Anterior cingulate cortex (tissue), 58 donors: ENCODE measurements around the gene SLC25A38.
"Not testable (repeated sequence)": the region's sequence is repeated elsewhere in the genome, so short reads cannot be mapped to it uniquely, and the experiment has no call there.

ENCODE experiments used
- DNase-seq, 58 donors: peaks; one replicate each; lab custom pipeline; 2025; lab: John Stamatoyannopoulos, UW

Gene SLC25A38

GRCh38 chr3:39383045-39383880 is at the start of gene SLC25A38:
Gene SLC25A38, plus strand, starts transcription at chr3:39383370. Its CDS starts 355 bp downstream, at chr3:39383725.
- no peak for DNase-seq

DNA sequence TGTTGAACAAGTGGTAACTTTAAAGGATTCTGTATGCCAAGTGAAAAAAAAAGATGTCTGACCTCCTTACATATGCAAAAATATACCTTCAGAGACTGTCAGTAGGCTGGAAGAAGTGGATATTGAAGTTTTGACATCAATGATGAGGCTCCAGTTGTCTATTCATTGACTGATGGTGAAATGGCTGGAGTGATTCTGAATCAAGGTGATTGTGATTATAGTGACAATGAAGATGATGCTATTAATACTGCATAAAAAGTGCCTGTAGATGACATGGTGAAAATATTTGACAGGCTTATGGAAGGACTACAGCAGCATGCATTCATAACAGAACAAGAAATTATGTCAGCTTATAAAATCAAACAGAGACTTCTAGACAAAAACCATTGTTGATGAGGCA is 49.6 kb upstream of the SLC25A38 start:
- no peak for DNase-seq

DNA sequence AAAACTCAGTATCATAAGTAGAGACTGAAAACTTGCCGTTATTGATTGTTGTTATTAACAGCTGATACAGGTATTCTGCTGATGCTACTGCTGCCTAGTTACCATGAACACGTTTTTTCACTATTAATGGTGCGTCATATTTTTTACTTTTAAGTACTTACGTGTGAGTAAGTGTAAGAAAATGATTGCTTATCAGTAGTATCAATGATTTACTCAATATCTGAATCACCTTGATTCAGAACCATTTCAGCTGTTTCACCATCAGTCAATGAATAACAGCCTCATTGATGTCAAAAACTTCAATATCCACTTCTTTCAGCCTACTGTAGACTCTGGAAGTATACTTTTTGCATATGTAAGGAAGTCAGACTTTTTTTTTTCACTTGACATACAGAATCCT is 49.0 kb upstream of the SLC25A38 start:
- DNase-seq = no peak

- DNase-seq = no peak
Observed at GRCh38 chr3:39338201-39338600, 45.0 kb upstream of the SLC25A38 start.

DNA sequence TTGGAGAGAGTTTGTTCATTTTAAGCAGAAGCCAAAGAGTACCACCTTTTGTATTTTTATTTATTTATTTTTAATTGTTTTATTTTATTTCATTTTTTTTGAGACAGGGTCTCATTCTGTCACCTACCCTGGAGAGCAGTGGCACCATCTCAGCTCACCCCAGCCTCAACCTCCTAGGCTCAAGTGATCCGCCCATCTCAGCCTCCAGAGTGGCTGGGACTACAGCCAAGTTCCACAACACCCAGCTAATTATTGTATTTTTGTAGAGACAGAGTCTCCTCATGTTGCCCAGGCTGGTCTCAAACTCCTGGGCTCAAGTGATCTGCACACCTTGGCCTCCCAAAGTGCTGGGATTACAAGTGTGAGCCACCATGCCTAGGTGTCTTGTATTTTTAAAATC is 44.1 kb upstream of the SLC25A38 start:
- no peak for DNase-seq

GRCh38 chr3:39343076-39343717 is 40.0 kb upstream of the SLC25A38 start:
- no peak for DNase-seq

DNA sequence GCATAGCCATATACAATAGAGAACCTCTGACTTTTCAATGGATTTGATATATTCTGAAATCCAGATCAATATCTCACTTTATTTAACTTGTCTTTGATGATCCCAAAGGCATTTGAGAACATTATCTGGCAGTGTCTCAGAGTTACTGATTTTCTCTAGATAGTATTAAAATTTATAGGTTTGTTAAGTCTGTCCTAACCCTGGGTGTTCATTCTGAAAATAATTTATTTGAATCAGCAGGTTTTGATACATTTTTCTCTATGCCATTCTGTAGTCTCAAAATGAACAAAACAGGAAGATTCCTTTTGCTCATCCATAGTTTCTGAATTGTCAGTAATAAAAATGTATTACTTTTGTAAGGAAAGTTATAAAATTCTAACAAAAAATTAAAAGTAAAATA is 39.4 kb upstream of the SLC25A38 start:
- DNase-seq = no peak

- DNase-seq = no peak
Observed at GRCh38 chr3:39344746-39345344, 38.3 kb upstream of the SLC25A38 start.

DNA sequence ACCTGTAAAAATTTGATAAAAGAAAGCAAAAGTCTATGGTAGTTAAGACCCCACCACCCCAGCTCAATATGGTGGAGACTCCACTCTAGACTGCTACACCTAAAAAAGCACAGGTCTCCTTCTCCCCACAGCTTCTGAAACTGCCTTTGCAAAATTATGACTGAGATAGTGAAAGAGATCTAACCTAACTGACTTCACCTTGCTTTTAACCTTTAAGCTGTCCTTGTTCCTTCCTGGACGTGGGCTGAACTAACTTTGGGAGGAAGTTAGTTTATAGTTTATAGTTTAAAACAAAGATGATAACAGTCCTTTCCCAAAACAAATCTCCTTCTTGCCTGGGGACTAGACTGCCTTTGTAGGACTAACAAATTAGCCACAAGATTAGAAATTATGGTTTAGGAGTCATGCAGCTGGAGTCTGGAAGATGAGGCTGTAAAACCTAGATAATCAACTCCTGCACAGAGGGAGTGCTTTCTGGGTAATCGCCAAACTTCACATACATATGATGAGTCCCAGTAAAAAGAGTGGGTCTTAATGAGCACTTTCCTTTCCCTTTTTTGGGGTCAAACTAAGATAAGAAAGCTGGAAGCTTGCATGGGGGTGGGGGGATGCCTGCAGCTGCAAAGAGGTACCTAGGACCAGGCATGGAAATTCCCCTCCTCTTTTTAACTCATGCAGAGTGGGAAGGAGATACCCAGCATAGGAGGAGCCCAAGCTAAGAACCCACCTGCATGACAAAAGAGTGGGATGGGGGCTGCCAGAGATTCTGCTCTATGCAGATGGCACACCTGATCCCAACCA is 36.2 kb upstream of the SLC25A38 start:
- no peak for DNase-seq

DNA sequence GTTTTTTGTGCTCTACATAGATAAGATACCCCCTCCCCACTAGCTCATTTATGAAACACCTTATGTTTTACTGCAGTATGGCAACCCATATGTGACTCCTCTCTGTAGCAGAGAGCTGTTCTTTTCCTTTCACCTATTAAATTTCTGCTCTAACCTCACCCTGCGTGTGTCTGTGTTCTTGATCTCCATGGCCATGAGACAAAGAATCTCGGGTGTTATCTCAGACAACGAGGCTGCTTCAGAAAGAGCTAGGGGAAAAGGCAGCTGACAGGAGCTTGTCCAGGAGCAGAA is 35.6 kb upstream of the SLC25A38 start:
- no peak for DNase-seq

DNA sequence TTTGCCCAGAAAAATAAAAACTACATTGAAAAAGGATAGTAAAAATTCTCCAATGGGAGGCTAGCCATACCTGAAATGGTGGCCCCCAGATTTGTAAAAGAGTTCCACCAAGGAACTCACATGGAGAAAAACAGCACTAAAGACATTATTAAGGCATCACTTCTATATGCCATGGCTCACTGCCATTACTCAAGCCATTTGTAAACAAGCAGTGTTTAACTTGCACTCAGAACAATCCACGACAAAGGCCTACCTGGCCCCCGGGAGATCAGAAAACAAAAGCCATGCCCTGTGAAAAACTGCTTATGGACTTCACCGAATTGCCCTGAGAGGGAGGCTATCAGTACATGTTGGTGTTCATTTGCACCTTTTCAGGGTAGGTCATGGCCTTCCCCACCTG is 34.1 kb upstream of the SLC25A38 start:
- no peak for DNase-seq

DNA sequence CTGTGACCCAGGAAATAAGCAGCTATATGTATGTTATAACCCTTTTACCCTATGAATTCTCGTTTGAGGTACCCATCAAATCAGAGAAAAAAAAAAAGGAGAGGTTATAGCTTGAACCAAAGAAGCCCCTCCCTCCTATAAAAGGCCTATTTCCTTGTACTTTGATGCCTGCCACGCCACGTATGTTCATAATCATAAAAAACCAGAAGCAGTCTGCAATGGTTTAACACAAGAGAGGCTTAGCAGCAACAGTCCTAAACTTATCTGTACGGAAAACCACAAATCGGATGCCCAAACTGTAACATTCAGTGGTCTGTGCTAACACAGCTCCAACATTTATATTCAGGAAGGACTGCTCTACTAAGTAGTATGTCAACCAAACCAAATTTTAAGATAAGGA is 32.5 kb upstream of the SLC25A38 start:
- no peak for DNase-seq

DNA sequence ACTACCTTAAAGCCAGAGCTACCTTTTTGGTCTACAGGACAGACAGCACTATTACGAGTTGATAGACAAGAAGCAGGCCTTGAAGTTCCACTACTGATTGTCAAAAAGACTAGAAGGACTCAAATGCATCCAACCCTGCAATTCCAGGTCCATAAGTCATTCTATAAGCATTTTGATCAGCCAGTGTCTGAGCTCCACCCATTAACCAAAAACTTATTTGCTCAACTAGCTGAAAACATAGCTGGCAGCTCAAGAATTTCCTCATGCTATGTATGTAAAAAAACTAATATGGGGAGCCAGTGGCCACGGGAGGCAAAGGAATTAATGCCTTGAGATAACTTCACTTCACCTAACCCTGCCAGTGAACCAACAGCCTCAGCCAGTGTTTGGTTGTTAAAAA is 32.0 kb upstream of the SLC25A38 start:
- DNase-seq = not testable (repeated sequence)

- DNase-seq = not testable (repeated sequence)
Observed at GRCh38 chr3:39353168-39353927, 29.8 kb upstream of the SLC25A38 start.

DNA sequence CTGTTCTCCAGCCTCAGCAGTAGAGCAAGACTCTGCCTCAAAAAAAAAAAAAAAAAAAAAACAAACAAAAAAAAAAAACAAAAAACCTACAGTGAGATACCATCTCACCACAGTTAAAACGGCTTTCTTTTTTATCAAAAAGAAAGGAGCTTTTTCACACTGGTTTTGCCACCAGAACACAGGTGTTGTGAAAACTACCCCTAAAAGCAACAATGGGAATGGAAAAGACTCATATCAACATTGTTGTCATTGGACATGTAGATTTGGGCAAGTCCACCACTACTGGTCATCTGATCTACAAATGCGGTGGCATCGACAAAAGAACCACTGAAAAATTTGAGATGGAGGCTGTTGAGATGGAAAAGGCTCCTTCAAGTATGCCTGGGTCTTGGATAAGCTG is 24.8 kb upstream of the SLC25A38 start:
- no peak for DNase-seq

DNA sequence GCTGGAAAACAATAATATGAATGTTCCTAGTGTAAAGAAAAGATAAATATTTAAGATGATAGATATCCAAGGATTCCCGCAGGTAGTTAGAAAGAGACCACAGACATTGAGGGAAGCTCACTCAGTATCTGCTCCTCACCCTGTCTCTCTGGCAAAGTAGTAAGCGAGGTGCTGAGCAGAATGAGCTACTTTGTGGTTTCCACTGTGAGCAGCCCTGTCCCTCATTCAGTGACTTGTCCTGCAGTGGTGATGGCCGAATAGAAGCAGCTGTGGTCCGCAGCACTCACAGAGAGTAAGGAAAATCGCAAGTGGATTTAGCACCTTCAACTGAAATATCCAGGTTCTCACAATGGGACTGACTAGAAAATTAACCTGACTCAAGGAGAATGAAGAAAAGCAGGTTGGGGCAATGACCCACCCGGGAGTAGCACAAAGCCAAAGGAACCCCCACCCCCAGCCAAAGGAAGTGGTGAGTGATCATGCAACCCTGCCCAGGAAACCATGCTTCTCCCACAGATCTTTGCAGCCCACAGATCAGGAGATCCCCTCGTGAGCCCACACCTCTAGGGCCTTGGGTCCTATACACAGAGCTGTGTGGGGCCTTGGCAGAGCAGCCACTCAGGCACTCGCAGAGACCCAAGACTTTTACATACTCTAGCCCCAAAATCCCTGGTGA is 21.8 kb upstream of the SLC25A38 start:
- DNase-seq = no peak

DNA sequence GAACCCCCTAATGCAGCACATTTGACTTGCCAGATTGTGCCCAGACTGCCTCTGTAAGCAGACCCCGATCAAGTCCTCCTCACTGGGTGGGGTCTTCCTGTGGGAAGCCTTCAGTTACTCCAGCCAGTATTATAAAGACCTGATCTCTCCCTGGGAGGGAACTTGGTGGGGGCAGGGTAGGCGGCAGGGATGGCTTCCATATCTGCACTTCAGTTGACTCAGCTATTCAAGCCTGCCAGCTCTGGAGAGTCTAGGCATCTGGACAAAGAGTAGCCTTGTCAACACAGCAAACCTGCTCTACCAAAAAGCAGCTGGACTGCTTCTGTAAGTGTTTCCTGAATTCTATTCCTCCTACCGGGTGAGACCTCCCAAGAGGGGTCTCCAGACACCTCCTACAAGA is 21.0 kb upstream of the SLC25A38 start:
- no peak for DNase-seq

- DNase-seq = no peak
Observed at GRCh38 chr3:39362812-39363211, 20.4 kb upstream of the SLC25A38 start.

GRCh38 chr3:39370450-39370849 is 12.7 kb upstream of the SLC25A38 start:
- not testable (repeated sequence) for DNase-seq

- no peak for DNase-seq
Observed at GRCh38 chr3:39372833-39373232, 10.3 kb upstream of the SLC25A38 start.
